Cardiac fibroblast (primary cell): ENCODE measurements around the gene NFE2L3.

Experiments
- DNase-seq, 2 donors: peaks; one replicate each; pipeline versions ENCODE4 v3.0.0 to v3.0.0-alpha.2; 2010; ENCODE audit warnings: low read depth in 2 of 2
- H3K4me3 ChIP-seq, 2 donors: replicated peaks in 1 of 2; 1 replicate in 1 of 2; 2 replicates in 1 of 2; pipeline ENCODE4 v1.5.1; 2011; ENCODE audit warnings: low read depth in 2 of 2, low read length in 2 of 2, mild to moderate bottlenecking in 2 of 2, moderate library complexity in 1 of 2
- TF ChIP-seq, protein P1 (sequence below): IDR thresholded peaks from one replicate; pipeline ENCODE4 v1.5.1; 2011; ENCODE audit warnings: low read depth, mild to moderate bottlenecking, low read length, inconsistent platforms

NFE2L3 gene

DNA sequence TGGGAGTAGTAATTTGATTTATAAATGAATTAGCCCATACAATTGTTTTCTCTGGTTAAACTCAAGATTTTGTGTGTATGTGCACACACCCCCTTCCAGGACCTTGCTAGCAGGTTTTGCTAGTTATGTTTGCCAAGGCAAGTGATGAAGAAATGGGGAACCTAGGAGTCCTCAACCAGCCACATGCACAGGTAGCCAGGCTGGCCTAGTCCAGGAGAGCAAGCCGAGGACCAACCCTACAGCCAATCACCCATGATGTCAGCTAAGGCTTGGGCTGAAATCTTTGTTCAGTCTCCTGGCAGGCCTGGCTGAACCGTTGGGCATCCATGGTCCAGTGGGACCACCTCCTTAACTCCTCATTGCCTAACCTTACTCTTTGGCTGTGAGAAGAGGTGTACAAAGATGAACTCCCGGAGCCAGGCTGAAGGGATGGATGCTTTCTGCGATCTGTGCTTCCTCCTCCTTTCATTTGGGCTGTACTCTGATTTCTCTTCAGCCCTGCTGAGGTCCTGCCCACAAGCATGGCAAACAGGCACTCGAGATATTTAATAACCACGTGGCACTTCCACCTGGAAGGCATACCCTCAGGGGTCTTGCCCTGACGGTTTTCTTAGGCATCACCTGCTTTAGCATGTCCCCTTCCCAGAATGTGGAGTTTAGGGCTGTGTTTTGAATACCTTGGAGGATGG, 26.4 kb downstream of the NFE2L3 start:
- TF ChIP-seq, protein P1, sequence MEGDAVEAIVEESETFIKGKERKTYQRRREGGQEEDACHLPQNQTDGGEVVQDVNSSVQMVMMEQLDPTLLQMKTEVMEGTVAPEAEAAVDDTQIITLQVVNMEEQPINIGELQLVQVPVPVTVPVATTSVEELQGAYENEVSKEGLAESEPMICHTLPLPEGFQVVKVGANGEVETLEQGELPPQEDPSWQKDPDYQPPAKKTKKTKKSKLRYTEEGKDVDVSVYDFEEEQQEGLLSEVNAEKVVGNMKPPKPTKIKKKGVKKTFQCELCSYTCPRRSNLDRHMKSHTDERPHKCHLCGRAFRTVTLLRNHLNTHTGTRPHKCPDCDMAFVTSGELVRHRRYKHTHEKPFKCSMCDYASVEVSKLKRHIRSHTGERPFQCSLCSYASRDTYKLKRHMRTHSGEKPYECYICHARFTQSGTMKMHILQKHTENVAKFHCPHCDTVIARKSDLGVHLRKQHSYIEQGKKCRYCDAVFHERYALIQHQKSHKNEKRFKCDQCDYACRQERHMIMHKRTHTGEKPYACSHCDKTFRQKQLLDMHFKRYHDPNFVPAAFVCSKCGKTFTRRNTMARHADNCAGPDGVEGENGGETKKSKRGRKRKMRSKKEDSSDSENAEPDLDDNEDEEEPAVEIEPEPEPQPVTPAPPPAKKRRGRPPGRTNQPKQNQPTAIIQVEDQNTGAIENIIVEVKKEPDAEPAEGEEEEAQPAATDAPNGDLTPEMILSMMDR: no peak
- no peak overlapping the region for H3K4me3 ChIP-seq
- DNase-seq: no peak

DNA sequence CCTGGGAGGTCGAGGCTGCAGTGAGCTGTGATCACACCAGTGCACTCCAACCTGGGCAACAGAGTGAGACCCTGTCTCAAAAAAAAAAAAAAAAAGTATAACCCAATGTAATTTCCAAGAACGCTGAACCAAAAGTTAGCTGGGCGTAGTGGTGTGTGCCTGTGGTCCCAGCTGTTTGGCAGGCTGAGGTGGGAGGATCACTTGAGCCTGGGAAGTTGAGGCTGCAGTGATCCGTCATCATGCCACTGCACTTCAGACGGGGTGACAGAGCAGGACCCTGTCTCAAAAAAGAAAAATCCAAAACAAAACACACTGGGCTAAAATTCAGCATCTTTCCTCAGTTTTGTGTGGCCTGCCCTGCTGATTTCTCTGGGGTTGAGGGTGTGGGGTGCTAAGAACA, 27.4 kb downstream of the NFE2L3 start:
- DNase-seq: no peak
- no peak overlapping the region for H3K4me3 ChIP-seq
- TF ChIP-seq, protein P1: no peak

DNA sequence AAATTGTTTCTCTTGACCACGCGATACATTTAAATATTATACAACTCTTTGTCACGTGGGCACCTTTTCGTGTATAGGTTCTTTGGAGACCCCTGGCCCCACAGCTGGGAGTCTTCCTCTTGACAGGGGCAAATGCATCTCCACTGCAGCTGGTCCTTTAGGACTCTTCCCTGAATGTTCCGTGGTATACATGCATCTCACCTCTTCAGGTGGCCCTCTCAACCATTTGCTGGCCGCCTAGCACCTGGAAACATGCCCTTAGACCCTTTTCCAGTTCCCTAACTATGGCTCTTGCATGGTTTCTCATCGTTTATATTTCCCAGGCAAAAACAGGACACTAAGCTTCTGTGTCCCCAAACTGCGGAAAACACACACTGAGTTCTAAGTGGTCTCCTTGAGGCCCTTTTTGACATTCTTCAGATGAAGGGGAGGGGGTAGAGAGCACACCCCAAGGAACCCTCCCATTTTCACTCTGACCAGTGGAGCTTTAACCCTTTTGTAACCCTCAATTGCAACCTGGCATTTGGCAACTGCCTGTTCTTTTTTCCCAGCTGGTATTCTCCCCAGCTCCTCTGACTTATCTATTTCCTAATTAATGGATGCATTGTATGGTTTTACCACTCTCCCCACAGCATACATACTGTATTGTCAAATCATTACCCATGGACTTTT, 28.0 kb downstream of the NFE2L3 start:
- no peak for DNase-seq
- no peak overlapping the region for H3K4me3 ChIP-seq
- TF ChIP-seq, protein P1: no peak

DNA sequence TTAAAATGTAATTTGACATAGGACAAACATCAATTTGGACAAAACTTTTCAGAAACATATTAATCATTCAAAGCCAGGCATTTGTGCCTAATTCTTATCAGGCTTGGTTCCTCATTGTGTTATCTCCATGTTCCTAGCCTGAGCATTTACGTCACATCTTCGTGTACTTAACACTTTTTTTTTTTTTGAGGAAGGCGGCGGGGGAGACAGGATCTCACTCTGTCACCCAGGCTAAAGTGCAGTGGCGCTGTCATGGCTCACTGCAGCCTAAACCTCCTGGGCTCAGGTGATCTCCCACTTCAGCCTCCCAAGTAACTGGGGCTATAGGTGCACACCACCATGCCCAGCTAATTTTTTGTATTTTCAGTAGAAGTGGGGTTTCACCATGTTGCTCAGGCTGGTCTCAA, 28.8 kb downstream of the NFE2L3 start:
- H3K4me3 ChIP-seq: no peak overlapping the region
- DNase-seq: peak in 1 of 2 donors; percentile 48
- TF ChIP-seq, protein P1: no peak

DNA sequence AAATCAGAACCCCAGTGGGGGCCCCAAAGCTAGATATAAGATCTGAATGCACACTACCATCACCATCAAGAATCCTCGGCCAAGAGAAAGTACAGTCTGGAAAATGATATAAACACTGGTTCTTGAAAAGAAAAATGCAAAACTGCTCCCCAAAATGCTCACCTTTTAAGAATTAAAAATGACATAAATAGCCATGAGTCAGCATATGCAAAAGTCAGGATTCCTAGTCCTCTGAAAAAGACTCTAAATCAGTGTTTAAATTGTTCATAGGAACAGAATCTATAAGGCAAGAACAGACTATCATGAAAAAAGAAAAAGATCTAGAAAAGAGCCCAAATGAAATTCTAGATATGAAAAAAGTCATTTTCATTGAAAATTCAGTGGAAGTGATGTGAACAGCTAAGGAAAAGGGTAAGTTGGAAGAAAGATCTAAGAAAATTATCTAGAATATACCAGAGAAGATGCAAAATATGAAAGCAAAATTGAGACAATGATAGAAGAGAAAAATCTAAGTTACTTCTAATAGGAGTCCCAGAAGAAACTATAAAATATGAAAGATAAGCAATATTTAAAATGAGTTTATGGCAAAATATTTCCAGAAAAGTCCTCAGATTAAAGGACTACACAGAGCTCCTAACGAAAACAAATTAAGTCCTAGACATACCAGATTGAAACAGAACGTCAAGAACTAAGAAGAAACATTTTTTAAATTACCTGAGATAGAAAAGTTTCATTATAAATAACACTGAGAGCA, 29.7 kb downstream of the NFE2L3 start:
- TF ChIP-seq, protein P1: no peak
- DNase-seq: no peak
- no peak overlapping the region for H3K4me3 ChIP-seq

DNA sequence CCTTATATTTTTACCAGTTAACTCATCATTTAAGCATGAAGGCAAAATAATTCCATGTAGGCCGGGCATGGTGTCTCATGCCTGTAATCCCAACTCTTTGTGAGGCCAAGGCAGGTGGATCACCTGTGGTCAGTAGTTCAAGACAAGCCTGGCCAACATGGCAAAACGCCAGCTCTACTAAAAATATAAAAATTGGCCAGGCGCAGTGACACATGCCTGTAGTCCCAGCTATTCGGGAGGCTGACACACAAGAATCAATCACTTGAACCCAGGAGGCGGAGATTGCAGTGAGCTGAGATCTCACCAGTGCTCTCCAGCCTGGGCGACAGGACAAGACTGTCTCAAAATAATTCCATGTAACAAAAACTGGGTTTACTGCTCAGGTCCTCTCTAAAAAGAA, 30.3 kb downstream of the NFE2L3 start:
- TF ChIP-seq, protein P1: no peak

More for the DNA sequence above, 30.3 kb downstream of the NFE2L3 start:
- no peak for DNase-seq
- no peak overlapping the region for H3K4me3 ChIP-seq
